Motor neuron (in vitro differentiated cells): ENCODE results near the gene DZIP1. TPM values are rescaled to one million over a fixed set of nuclear protein-coding genes. Genes with fewer than 3 reads are reported as not detected.

Experiments used
- ATAC-seq, 8 experiments: fragments of 200-7000 bp; cut with Tn5 transposase; replicated peaks in 6 of 8; 2 replicates each; pipeline ENCODE4 v1.8.0; 2021; ENCODE audit warnings: mild to moderate bottlenecking in 8 of 8, moderate library complexity in 8 of 8
- H3K27ac ChIP-seq, 2 donors: fragments of 250-450 bp; sonication (Bioruptor Pico); 2 replicates each; pipeline ENCODE4 v1.9.0; 2021; ENCODE audit warnings: antibody characterized with exemption in 2 of 2, mild to moderate bottlenecking in 2 of 2, moderate library complexity in 1 of 2
- H3K4me1 ChIP-seq, 2 donors: fragments of 250-450 bp; sonication (Bioruptor Pico); replicated peaks in 1 of 2; 2 replicates each; pipeline ENCODE4 v1.6.1; 2021; ENCODE audit warnings: antibody characterized with exemption in 2 of 2, mild to moderate bottlenecking in 2 of 2, moderate library complexity in 1 of 2
- H3K4me3 ChIP-seq, 5 donors: fragments of 250-450 bp; sonication (Bioruptor Pico); 2 replicates each; pipeline ENCODE4 v1.9.0; 2021; ENCODE audit warnings: antibody characterized with exemption in 5 of 5, mild to moderate bottlenecking in 5 of 5, moderate library complexity in 4 of 5
- WGBS, 10 experiments: fragments of 450-650 bp; shearing (Covaris generic); methylation state at CpG; one replicate each; pipeline ENCODE4 v1.0.0; 2022; 5-methylcytosine and 5-hydroxymethylcytosine counted together
- in situ Hi-C, 9 experiments: fragments of 400-800 bp; cut with MboI; loops; one replicate each; pipeline ENCODE4 v1.15.0; 2021; ENCODE audit warnings: low sequenced_read_pairs in 9 of 9, low pct_unique_long_range_greater_than_20kb in 2 of 9; ENCODE audit not compliant: unreplicated experiment in 9 of 9
- total RNA-seq, 8 experiments: library from RNA; unstranded; fragments of 300-600 nt; gene quantifications; 2 replicates each; pipeline versions ENCODE4 v1.2.3 to v1.2.4, GENCODE V29; 2022

Gene DZIP1
- total RNA-seq, 8 experiments from 2014 or later, result 21.5 to 61.3 (median 37.2) TPM

DNA sequence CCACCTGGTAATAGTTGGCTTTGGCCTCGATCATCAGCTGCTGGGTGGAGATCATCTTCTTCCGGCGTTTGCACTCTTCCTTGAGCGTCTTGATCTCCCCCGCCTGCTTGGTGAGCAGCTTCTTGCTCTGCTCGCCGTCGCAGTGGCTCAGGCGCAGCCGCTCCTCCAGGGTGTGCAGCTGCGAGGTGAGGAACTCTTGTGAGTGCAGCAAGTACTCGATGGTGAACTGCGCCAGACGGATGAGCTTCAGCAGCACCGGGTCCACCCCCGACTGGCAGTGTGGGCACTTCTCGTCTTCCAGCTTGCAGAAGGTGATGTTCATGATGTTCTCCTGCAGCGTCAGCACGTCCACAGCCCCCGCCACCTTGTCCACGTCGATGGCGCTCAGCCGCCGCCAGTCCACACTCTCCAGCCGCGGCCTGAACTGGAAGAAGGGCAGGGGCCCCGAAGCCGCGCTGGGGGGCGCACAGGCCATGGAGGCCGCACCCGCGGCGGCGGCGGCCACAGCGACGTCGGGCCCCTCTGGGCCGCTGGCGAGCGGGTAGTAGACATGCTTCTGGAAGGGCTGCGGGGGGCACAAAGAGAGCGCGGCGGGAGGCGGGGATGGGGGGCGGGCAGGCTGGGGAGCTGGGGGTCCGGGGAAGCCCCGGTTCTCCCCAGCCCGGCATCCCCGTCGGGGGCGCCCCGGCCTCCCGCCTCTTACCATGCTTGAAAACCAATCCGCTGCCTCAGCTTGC, 3.0 kb downstream of the DZIP1 start:
- in situ Hi-C loops, result loop anchor here in 1 of 9 experiments (25.0 kb wide), 1 partner anchor 196 kb away; no protein-coding TSS in a partner anchor
- no peak for ATAC-seq
- no peak overlapping the region for H3K27ac ChIP-seq
- 57 to 76% (median 67%) methylated on average over 3 to 16 of the region's 58 CpGs; no CpG with 5 or more reads in 7 of the 10 experiments for WGBS, 10 experiments
- peak overlapping the region; percentile 27 to 96 (median 77) for H3K4me3 ChIP-seq
- H3K4me1 ChIP-seq, result peaks cover 9 to 20% of the 10 kb centered on the region in 2 donors

DNA sequence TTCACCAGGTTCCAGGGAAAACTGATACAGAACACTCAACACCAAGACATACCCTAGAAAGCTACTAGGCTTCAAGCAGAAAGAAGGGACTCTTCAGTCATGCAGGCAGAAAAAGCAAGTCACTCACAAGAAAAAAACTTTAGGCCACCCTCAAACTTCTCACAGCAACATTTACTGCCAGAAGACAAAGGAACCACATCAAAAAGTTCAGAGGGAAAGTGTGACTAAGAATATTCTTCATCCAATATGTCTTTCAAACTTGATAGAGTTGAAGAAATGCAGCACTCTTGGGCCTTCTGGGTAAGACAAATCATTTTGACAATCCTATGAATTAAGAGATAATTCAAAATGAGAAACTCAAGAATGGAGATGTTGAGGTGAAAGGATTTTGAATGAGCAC, 7.7 kb downstream of the DZIP1 start:
- no peak for ATAC-seq
- in situ Hi-C loops, result loop anchor here in 1 of 9 experiments (25.0 kb wide), 1 partner anchor 200 kb away; no protein-coding TSS in a partner anchor

DNA sequence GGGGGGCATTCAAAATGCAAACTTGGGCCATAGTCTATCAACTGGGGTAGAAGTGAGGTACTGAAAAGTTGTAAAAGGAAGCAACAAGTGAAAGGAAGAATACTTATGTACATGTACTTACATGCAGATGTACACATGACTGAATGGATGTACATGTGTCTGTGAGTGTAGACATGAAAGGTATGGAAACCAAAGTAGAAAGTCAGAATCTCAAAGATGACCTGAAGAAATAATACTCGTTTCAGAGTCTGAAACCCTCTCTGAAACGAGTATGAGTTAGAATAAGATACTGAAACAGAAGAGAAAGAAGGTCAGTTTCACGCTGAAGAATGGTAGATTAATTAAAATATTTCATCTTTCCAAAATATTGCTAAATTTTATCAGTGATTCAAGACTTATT, 13.9 kb downstream of the DZIP1 start:
- Histone ChIP-seq H3K4me3 (no peak overlapping the region), H3K27ac (no peak overlapping the region), H3K4me1 (no peaks in the 10 kb centered on the region)
- ATAC-seq, result no peak
- in situ Hi-C loops, result loop anchor here in 1 of 9 experiments (25.0 kb wide), 1 partner anchor 207 kb away; no protein-coding TSS in a partner anchor
- 78 to 100% (median 92%) methylated on average over 2 to 3 of the region's 3 CpGs for WGBS, 10 experiments

More for the DNA sequence above, 7.7 kb downstream of the DZIP1 start:
- Histone ChIP-seq H3K27ac (no peak overlapping the region), H3K4me1 (peaks cover 6 to 10% of the 10 kb centered on the region in 2 donors), H3K4me3 (no peak overlapping the region)

DNA sequence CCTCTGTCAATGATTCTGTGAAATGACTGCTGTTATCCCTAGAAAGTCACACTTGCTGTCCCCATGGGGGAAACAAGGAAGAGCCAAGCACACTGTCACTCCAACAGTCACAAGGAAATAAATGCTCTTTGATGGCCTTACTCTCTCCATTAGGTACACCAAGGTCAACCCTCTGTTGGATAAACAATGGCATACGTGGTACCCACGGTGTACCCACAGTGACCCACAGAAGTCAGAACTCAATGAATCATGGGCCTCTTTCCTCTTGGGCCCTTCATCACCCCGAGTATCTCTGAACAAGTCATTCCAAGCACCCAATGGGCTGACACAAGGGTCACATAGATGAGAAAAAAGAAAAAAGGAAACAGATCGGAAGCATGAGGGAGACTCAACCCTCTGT, 15.4 kb downstream of the DZIP1 start:
- Histone ChIP-seq H3K4me1 (no peaks in the 10 kb centered on the region), H3K27ac (no peak overlapping the region), H3K4me3 (no peak overlapping the region)
- no peak for ATAC-seq
- in situ Hi-C loops, result loop anchor here in 1 of 9 experiments (25.0 kb wide), 1 partner anchor 208 kb away; no protein-coding TSS in a partner anchor
- 85 to 100% (median 90%) methylated on average over 1 to 4 of the region's 4 CpGs; no CpG with 5 or more reads in 3 of the 10 experiments for WGBS, 10 experiments

DNA sequence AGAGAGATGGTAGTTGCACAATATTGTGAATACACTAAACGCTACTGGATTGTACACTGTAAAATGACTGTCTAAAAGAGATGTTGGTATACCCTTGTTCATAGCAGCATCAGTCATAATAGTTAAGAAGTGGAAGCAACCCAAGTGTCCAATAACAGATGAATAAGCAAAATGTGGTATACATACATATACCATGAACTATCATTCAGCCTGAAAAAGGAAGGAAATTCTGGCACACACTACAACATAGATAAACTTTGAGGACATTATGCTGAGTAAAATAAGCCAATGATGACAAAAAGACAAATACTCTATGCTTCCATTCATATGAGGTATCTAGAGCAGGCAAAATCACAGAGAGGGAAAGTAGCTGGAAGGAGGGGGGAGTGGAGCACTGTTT, 16.0 kb downstream of the DZIP1 start:
- H3K4me1 ChIP-seq, result no peaks in the 10 kb centered on the region
- in situ Hi-C loops, result loop anchor here in 1 of 9 experiments (25.0 kb wide), 1 partner anchor 209 kb away; no protein-coding TSS in a partner anchor
- H3K27ac ChIP-seq, result no peak overlapping the region
- ATAC-seq, result no peak
- 75 to 100% (median 94%) methylated on average over 1 of the region's 1 CpG; no CpG with 5 or more reads in 6 of the 10 experiments for WGBS, 10 experiments
- H3K4me3 ChIP-seq, result no peak overlapping the region

DNA sequence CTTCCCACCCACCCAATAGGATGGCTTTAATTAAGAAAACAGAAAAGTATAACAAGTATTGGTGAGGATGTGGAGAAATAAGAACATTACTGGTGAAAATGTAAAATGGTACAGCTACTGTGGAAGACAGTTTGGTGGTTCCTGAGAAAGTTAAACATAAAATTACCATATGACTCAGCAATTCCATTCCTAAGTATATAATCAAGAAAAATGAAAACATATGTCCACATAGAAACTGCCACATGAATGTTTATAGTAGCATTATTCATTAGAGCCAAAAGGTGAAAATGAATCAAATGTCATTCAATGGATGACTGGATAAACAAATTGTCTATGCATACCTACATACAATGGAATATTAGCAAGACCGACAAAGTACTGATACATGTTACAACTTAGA, 16.9 kb downstream of the DZIP1 start:
- Histone ChIP-seq H3K27ac (no peak overlapping the region), H3K4me3 (no peak overlapping the region), H3K4me1 (no peaks in the 10 kb centered on the region)
- ATAC-seq, result peak in 3 of 8 experiments; percentile 84 to 87 (median 85)
- WGBS, 10 experiments, result 0 to 100% (median 100%) methylated on average over 1 of the region's 1 CpG; no CpG with 5 or more reads in 1 of the 10 experiments
- in situ Hi-C loops, result loop anchor here in 1 of 9 experiments (25.0 kb wide), 1 partner anchor 210 kb away; no protein-coding TSS in a partner anchor

DNA sequence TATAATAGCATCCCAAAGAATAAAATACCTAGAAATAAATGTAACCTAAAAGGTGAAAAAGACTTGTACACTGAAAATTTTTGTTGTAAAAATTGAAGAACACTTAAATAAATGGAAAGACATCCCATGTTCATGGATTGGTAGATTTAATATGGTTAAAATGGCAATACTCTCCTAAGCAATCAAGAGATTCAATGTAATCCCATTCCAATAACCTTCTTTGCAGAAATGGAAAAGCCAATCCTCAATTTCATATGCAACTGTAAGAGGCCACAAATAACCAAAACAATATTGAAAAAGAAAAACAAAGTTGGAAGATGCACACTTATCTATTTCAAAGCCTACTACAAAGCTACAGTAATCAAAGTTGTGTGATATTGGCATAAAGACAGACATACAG, 17.7 kb downstream of the DZIP1 start:
- no peak for ATAC-seq
- no peak overlapping the region for H3K27ac ChIP-seq
- no peak overlapping the region for H3K4me3 ChIP-seq
- H3K4me1 ChIP-seq, result no peaks in the 10 kb centered on the region
- in situ Hi-C loops, result loop anchor here in 1 of 9 experiments (25.0 kb wide), 1 partner anchor 211 kb away; no protein-coding TSS in a partner anchor

DNA sequence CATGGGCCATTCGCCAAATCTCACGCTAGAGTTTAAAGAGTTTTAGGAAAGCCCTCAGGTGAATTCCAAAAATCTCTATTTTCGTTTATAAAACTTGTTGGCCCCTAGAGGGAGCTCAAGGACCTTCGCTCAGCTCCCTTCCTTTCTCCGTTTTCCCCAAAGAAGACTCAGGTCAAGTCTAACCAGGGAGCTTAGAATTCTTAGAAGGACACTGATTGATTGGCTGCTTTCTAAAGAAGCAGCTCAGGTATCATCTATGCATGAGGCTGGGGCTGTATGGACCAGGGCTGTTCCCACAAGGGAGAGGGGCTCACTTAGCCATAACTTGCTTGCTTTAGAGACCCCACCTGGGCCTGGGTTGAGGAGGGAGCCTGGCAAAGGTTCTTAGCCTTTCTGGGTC, 20.5 kb downstream of the DZIP1 start:
- in situ Hi-C loops, result no loop called here
- Histone ChIP-seq H3K4me1 (no peaks in the 10 kb centered on the region), H3K4me3 (no peak overlapping the region), H3K27ac (no peak overlapping the region)
- WGBS, 10 experiments, result 16 to 83% (median 46%) methylated on average over 1 to 5 of the region's 5 CpGs; no CpG with 5 or more reads in 1 of the 10 experiments
- peak in 2 of 8 experiments; percentile 19 to 71 for ATAC-seq

DNA sequence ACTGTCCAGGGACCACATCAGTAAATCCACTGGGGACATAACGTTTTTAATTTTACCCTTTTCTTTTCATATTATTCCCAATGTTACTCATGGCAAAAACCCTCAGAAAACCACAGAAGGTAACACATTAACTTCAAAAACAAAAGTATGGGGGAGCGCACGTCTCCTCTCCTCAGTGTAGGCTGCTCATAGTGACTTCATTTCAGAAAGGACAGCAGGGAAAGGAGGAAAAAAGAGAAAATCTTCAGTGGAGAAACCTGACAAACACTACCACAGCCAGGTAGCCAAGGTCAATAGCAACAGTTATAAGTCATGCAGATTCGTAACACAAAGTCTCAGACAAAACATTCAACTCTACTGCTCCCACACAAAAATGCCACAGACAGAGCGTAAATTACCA, 21.4 kb downstream of the DZIP1 start:
- ATAC-seq, result no peak
- 31 to 61% (median 48%) methylated on average over 2 to 5 of the region's 5 CpGs; no CpG with 5 or more reads in 2 of the 10 experiments for WGBS, 10 experiments

DNA sequence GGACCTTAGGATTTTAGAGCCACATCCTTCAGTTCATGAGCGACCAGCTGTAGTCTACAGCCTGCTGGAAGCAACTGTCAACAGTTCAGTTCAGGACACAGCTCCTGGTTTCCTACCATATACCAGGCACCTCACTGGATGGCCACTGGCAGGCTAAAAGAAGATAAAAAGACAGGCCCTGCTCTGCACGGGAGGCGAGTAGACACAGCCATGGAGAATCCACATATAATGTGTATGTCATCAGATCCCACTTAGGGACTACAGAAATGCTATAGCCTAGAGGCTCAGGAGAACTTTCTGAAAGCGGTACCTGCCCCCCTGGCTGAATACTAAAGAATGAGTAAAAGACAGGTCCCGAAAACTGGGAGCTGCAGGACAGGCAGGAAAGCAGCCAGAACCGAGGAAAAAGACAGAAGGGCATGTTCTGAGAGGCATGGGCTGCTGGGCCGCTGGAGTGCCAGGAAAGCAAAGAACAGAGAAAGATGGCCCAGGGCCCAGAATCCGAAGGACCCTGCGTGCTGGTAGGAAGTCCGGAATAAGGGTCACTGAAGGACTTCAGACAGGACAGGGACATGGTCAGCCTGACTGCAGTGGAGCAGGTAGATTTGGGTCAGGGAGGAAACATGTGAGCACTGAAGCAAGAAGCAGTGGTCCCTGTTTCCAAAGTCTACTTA, 23.5 kb downstream of the DZIP1 start:
- no peak for ATAC-seq
- Histone ChIP-seq H3K4me1 (no peaks in the 10 kb centered on the region), H3K27ac (no peak overlapping the region), H3K4me3 (no peak overlapping the region)
- WGBS, 10 experiments, result 86 to 100% (median 93%) methylated on average over 3 to 9 of the region's 10 CpGs; no CpG with 5 or more reads in 3 of the 10 experiments
- in situ Hi-C loops, result no loop called here

More for the DNA sequence above, 21.4 kb downstream of the DZIP1 start:
- in situ Hi-C loops, result no loop called here
- no peaks in the 10 kb centered on the region for H3K4me1 ChIP-seq
- no peak overlapping the region for H3K27ac ChIP-seq
- no peak overlapping the region for H3K4me3 ChIP-seq

DNA sequence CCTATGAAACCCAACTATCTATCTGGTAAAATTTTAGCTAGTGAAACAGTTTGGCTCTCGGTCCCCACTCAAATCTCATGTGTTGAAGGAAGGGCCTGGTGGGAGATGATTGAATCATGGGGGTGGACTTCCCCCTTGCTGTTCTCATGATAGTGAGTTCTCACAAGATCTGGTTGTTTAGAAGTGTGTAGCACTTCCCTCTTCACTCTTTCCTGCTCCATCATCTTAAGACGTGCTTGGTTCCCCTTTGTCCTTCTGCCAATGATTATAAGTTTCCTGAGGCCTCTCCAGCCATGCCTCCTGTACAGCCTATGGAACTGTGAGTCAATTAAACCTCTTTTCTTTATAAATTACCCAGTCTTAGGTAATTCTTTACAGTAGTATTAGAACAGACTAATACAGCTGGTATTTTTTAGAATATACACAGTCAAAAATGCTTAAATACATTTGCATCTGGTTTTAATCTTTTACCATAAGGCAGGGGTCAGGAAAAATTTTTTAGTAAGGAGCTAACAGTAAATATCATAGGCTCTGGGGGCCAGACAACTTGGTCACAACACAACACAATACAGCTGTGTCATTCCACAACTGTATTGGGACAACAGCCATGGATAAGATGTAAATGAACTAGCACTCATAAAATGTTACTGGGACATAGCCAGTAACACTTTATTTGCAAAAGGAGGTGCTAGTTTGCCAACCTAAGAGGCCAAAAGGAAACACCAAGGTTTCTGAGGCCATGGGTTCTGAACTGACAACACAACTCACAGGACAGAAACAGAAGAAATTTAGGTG, 24.3 kb downstream of the DZIP1 start:
- ATAC-seq, result peak in 3 of 8 experiments; percentile 31 to 73 (median 73)
- no peaks in the 10 kb centered on the region for H3K4me1 ChIP-seq
- in situ Hi-C loops, result no loop called here
- 50 to 100% (median 78%) methylated on average over 1 to 2 of the region's 2 CpGs; no CpG with 5 or more reads in 4 of the 10 experiments for WGBS, 10 experiments
- no peak overlapping the region for H3K27ac ChIP-seq
- H3K4me3 ChIP-seq, result no peak overlapping the region

DNA sequence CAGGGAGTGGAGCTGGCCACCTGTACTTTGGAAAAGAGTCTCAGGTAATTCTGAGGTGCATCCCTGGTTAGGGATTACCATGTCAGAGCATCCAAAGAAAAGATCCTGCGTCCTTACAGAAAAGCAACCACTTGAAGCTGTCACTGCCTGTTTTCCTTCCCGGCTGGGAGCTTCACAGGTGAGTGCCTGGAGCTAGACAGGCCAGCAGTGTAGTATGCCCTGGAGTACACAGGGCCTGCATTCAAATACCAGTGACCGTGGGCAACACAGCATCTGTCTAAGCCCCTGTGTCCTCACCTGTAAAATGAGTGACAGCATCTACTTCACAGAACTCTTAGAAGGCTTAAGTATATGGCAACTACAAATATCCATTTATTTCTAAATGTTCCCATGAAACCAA, 29.0 kb downstream of the DZIP1 start:
- 100% methylated on average over 1 of the region's 3 CpGs; no CpG with 5 or more reads in 8 of the 10 experiments for WGBS, 10 experiments
- Histone ChIP-seq H3K27ac (no peak overlapping the region), H3K4me3 (no peak overlapping the region), H3K4me1 (no peaks in the 10 kb centered on the region)
- ATAC-seq, result no peak
- in situ Hi-C loops, result no loop called here
